B cell (primary cell): Measurements from ENCODE around the gene TMEM128. TPM values are rescaled to one million over a fixed set of nuclear protein-coding genes. Genes with fewer than 3 reads are reported as not detected.

ENCODE experiments used
- ATAC-seq: fragments of 200-7000 bp; cut with Tn5 transposase; one replicate; pipeline ENCODE4 v1.10.0; 2021; ENCODE audit warnings: low read depth, mild to moderate bottlenecking, moderate number of reproducible peaks, moderate library complexity
- CTCF ChIA-PET: fragments of 350-600 bp; sonication (Branson Sonifier 250); formaldehyde crosslinking; loops from one replicate; lab custom pipeline; 2021; ENCODE audit warnings: antibody characterized with exemption, inconsistent platforms; lab: Charles Lee
- POLR2A ChIA-PET: fragments of 350-600 bp; sonication (Branson Sonifier 250); formaldehyde crosslinking; loops from one replicate; lab custom pipeline; 2021; ENCODE audit warnings: antibody characterized with exemption; lab: Charles Lee
- DNase-seq: peaks from one replicate; pipeline ENCODE4 v3.0.0; 2013
- H2AFZ ChIP-seq: 2 replicates; pipeline ENCODE4 v1.6.1; 2012; ENCODE audit warnings: mild to moderate bottlenecking, low read depth, low read length; ENCODE audit not compliant: insufficient read depth, poor library complexity, severe bottlenecking
- H3K27ac ChIP-seq, 2 donors: 1 replicate in 1 of 2; 2 replicates in 1 of 2; pipeline ENCODE4 v1.5.1; 2012 to 2013; ENCODE audit warnings: low read length in 2 of 2, mild to moderate bottlenecking in 2 of 2, moderate library complexity in 1 of 2
- H3K27me3 ChIP-seq, 4 experiments: fragments of 200-600 bp in 1 of 4; sonication (generic) in 1 of 4; replicated peaks in 1 of 4; 1 replicate in 2 of 4; 2 replicates in 2 of 4; pipeline versions ENCODE4 v1.6.1 to v1.7.0; 2013 to 2016; ENCODE audit warnings: low read length in 3 of 4, mild to moderate bottlenecking in 2 of 4, mixed read lengths in 1 of 4, moderate library complexity in 1 of 4; ENCODE audit not compliant: insufficient read depth in 4 of 4, control insufficient read depth in 3 of 4; ENCODE audit errors: control extremely low read depth in 1 of 4
- H3K36me3 ChIP-seq, 2 experiments: replicated peaks in 1 of 2; 1 replicate in 1 of 2; 2 replicates in 1 of 2; pipeline versions ENCODE4 v1.6.1 to v1.7.1; 2013; ENCODE audit warnings: low read length in 1 of 2; ENCODE audit not compliant: insufficient read depth in 2 of 2, control insufficient read depth in 1 of 2; ENCODE audit errors: control extremely low read depth in 1 of 2, extremely low read depth in 1 of 2
- H3K4me1 ChIP-seq, 2 donors: fragments of 200-600 bp in 1 of 2; sonication (generic) in 1 of 2; 1 replicate in 1 of 2; 2 replicates in 1 of 2; pipeline versions ENCODE4 v1.5.1 to v1.6.1; 2013 to 2017; ENCODE audit warnings: low read length in 2 of 2; ENCODE audit not compliant: control insufficient read depth in 2 of 2, insufficient read depth in 2 of 2
- H3K4me2 ChIP-seq: replicated peaks from 2 replicates; pipeline ENCODE3; 2012; ENCODE audit warnings: mild to moderate bottlenecking, low read depth, low read length; ENCODE audit not compliant: poor library complexity, severe bottlenecking
- H3K4me3 ChIP-seq, 5 experiments: fragments of 200-600 bp in 1 of 5; sonication (generic) in 1 of 5; 1 replicate in 3 of 5; 2 replicates in 2 of 5; pipeline versions ENCODE4 v1.5.1 to v1.7.0; 2011 to 2016; ENCODE audit warnings: low read length in 4 of 5, mild to moderate bottlenecking in 4 of 5, low read depth in 2 of 5, control low read depth in 1 of 5, moderate library complexity in 1 of 5; ENCODE audit not compliant: insufficient read depth in 1 of 5; ENCODE audit errors: control extremely low read depth in 1 of 5, extremely low read depth in 1 of 5
- H3K79me2 ChIP-seq: fragments of 200-600 bp; sonication (generic); one replicate; pipeline ENCODE4 v1.6.0; 2016; ENCODE audit warnings: low read length; ENCODE audit not compliant: control insufficient read depth, insufficient read depth
- H3K9ac ChIP-seq: fragments of 200-600 bp; sonication (generic); 2 replicates; pipeline ENCODE4 v1.6.1; 2017; ENCODE audit warnings: mild to moderate bottlenecking, low read length, moderate library complexity
- H3K9me3 ChIP-seq, 3 donors: one replicate each; pipeline versions ENCODE4 v1.6.1 to v1.7.1; 2013; ENCODE audit warnings: low read length in 2 of 3; ENCODE audit not compliant: control insufficient read depth in 2 of 3, insufficient read depth in 1 of 3; ENCODE audit errors: control extremely low read depth in 1 of 3
- H4K20me1 ChIP-seq: 2 replicates; pipeline ENCODE4 v1.6.0; 2012; ENCODE audit warnings: mild to moderate bottlenecking, low read length; ENCODE audit not compliant: insufficient read depth, control insufficient read depth, poor library complexity, severe bottlenecking
- H3K27ac Mint-ChIP-seq: one replicate; pipeline ENCODE4 v1.8.0; 2021; ENCODE audit warnings: mixed read lengths
- H3K27me3 Mint-ChIP-seq: one replicate; pipeline ENCODE4 v1.8.0; 2021; ENCODE audit warnings: mixed read lengths
- H3K4me1 Mint-ChIP-seq: one replicate; pipeline ENCODE4 v1.8.0; 2021; ENCODE audit warnings: mixed read lengths
- H3K4me3 Mint-ChIP-seq: one replicate; pipeline ENCODE4 v1.8.0; 2021; ENCODE audit warnings: mixed read lengths
- H3K9me3 Mint-ChIP-seq: one replicate; pipeline ENCODE4 v1.8.0; 2022; ENCODE audit warnings: mixed read lengths; ENCODE audit not compliant: insufficient read depth
- CTCF ChIP-seq: fragments of 200-600 bp; IDR thresholded peaks from one replicate; pipeline ENCODE4 v1.8.0; 2022; ENCODE audit warnings: antibody characterized with exemption, mild to moderate bottlenecking
- EZH2 ChIP-seq: IDR thresholded peaks from 2 replicates; pipeline ENCODE4 v1.6.1; 2012; ENCODE audit warnings: borderline replicate concordance, low read depth, mild to moderate bottlenecking, moderate library complexity, low read length; ENCODE audit not compliant: insufficient read depth, poor library complexity, severe bottlenecking
- WGBS: methylation state at CpG from one replicate; pipeline ENCODE4 v1.1.5; 2013; ENCODE audit warnings: missing lambda C conversion rate; ENCODE audit not compliant: insufficient coverage; 5-methylcytosine and 5-hydroxymethylcytosine counted together
- intact Hi-C: fragments of 100-400 bp; cut with micrococcal nuclease; formaldehyde crosslinking; loops from one replicate; pipeline ENCODE4 v1.10.0; 2022
- polyA plus RNA-seq: library from polyadenylated mRNA; depleted of rRNA; stranded (reverse); fragments of >200 nt; gene quantifications from 2 replicates; pipeline ENCODE4 v1.2.3, GENCODE V29; 2012
- total RNA-seq, 2 donors: library from RNA; stranded (reverse); fragments of 120-200 nt in 1 of 2; gene quantifications; 1 replicate in 1 of 2; 2 replicates in 1 of 2; pipeline versions ENCODE4 v1.2.3 to v1.2.4, GENCODE V29; 2013 to 2022

TMEM128 gene
- total and polyA plus RNA-seq, 2 donors (not counting 1 experiment from before 2014, with no cell fraction given): 10.2 to 17.3 TPM

GRCh38 chr4:4248885-4249203 is 821 bp upstream of the TMEM128 start:
- Histone ChIP-seq H3K4me3 (peak overlapping the region; percentile 67 to 98 (median 84)), H3K9me3 (no peaks in the 10 kb centered on the region), H2AFZ (peak overlapping the region; percentile 91), H3K9ac (peak overlapping the region; percentile 93), H4K20me1 (no peaks in the 10 kb centered on the region), H3K36me3 (peaks cover 3 to 22% of the 10 kb centered on the region in 2 experiments), H3K79me2 (peaks cover 23% of the 10 kb centered on the region), H3K27ac (peak overlapping the region; percentile 88), H3K4me1 (peaks cover 14 to 17% of the 10 kb centered on the region in 2 donors), H3K27me3 (peaks cover 0 to 6% (median 1%) of the 10 kb centered on the region in 4 experiments), H3K4me2 (peak overlapping the region; percentile 79)
- peak overlapping the region; percentile 88 for H3K4me3 Mint-ChIP-seq
- H3K27me3 Mint-ChIP-seq: peaks cover 5% of the 10 kb centered on the region
- WGBS: 56% methylated on average over 7 of the region's 10 CpGs
- TF ChIP-seq CTCF: no peak
- no peak for TF ChIP-seq EZH2
- ATAC-seq: no peak
- DNase-seq: no peak
- H3K9me3 Mint-ChIP-seq: no peaks in the 10 kb centered on the region
- CTCF ChIA-PET: interaction anchor here (1.0 to 2.5 kb wide), 4 partner anchors 11 to 89 kb away, joined by 3 to 16 read pairs (median 7); no protein-coding TSS in a partner anchor
- intact Hi-C loops: loop anchor here (1.0 to 2.0 kb wide), 2 partner anchors 41 to 294 kb away; partner anchors contain the start of genes LYAR, STX18 and ZBTB49
- H3K4me1 Mint-ChIP-seq: peaks cover 21% of the 10 kb centered on the region
- H3K27ac Mint-ChIP-seq: peak overlapping the region; percentile 97
- POLR2A ChIA-PET: no interaction called here

- Mint-ChIP-seq H3K27me3 (no peaks in the 10 kb centered on the region), H3K4me1 (peaks cover 21% of the 10 kb centered on the region), H3K9me3 (no peaks in the 10 kb centered on the region), H3K4me3 (peak overlapping the region; percentile 88), H3K27ac (peak overlapping the region; percentile 97)
- Histone ChIP-seq H2AFZ (peak overlapping the region; percentile 91), H3K4me3 (peak overlapping the region; percentile 67 to 98 (median 84)), H3K9ac (peak overlapping the region; percentile 93), H4K20me1 (no peaks in the 10 kb centered on the region), H3K27ac (peak overlapping the region; percentile 88), H3K4me1 (peaks cover 14 to 17% of the 10 kb centered on the region in 2 donors), H3K36me3 (peaks cover 5 to 29% of the 10 kb centered on the region in 2 experiments), H3K9me3 (no peaks in the 10 kb centered on the region), H3K4me2 (peak overlapping the region; percentile 79), H3K27me3 (peaks cover 0 to 2% (median 0%) of the 10 kb centered on the region in 4 experiments), H3K79me2 (peaks cover 24% of the 10 kb centered on the region)
- ATAC-seq (no peak), DNase-seq (no peak)
- CTCF ChIA-PET: interaction anchor here (1.0 to 2.5 kb wide), 4 partner anchors 12 to 90 kb away, joined by 3 to 16 read pairs (median 7); no protein-coding TSS in a partner anchor
- intact Hi-C loops: loop anchor here (1.0 to 2.0 kb wide), 2 partner anchors 43 to 295 kb away; partner anchors contain the start of genes LYAR, STX18 and ZBTB49
- TF ChIP-seq CTCF (no peak), EZH2 (no peak)
- WGBS: 0% methylated on average over 8 of the region's 12 CpGs
- POLR2A ChIA-PET: interaction anchor here (0.6 to 1.6 kb wide), 3 partner anchors 43 to 1952 kb away, joined by 4 to 7 read pairs (median 4); partner anchors contain the start of genes LYAR, STX18 and ZBTB49
These were observed 361 bp downstream of the TMEM128 start for GRCh38 chr4:4247696-4248028.
